ENCODE data around the gene CCL27.

CCL27 gene

GRCh38 chr9:34624475-34625185 is 37.8 kb downstream of the CCL27 start:
- no peak for DNase-seq

DNA sequence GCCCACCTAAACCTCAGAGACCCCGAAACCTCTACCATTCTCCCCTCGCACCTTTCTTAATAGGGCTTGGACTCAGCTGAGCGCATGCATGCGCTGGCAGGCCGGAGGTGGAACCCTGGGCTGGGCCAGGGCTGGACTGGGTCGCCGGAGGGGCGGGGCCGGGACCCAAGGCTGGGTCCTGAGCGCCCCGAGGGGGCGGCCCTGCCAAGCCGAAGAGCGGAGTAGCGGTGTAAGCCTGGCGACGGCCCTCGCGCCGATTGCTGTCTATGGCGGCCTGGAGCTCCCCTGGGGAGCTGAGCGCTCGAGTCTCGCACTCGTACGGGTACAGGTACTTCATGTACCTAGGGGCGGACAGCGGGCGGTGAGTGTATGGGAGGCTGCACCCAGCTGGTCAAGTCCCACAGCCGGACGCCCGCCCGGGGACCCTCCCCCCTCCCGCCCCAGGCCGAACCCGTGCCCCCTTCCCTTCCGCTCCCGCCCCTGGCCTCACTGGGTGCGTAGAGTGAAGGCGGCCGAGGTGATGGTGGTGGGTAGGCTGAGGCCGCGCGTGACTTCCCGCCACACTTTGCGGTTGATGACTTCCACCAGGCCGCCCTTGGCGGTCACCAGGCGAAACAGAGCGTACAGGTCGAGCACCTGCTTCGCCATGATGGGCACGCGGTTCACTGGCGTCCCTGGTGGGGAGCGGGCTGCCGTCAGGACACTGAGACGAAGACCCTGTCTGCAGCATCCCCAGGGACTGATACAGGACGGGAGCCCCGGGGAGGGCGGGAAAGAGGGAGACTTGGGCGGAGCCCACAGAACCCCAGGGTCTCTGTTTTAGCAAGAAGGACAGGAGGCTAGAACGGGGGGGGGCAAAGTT is 38.9 kb downstream of the CCL27 start:
- no peak for DNase-seq

DNA sequence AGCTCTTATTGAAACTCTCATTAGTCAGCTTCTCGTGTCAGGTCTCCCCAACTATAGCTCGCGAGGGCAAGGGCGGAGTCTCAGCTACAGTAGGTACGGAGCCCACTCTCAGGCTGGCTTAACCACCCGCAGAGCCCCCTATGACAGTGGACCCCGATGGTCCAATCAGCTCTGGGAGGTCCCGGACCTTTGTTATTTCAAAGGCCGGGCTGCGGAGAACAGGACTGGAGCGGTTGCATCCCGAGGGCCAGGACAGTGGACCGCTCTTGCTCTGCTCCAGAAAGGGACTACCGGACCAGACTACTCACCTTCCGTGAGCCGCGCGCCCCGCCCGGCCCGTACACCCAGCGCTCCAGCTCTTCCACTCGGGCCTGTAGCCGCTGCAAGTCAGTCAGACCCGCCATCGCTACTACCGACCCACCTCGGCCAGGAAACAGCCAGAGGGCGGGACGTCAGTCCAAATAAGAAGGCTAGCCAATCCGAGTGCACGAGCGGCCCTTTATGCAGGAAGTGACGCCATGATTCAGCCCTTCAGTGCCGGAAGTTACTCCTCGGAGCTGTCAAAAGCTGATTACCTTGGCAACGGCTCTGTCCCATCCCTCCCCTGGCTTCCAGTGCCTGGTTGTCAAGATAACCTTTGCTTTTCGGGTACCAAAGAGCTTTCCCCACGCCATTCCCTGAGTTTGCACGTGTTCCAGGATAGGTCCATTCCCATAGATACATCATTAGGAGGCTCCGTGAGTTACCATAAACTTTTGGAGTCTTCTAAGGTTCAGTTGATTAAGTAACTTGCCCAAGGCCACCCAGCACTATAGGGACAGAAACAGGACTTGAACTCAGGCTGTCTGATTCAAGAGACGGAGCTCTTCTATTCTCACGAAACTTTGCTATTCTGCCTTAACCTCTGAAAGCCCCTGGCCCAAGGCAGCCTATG is 42.1 kb downstream of the CCL27 start, which contains the start of gene DCTN3:
Gene DCTN3, minus strand, starts transcription at position 435 of the 934 bp plus-strand sequence. Its CDS starts 31 bp downstream, at position 404.
- peak; percentile 96 for DNase-seq

GRCh38 chr9:34615132-34615531 is 47.3 kb downstream of the CCL27 start:
- no peak for DNase-seq

GRCh38 chr9:34612788-34613390 is 49.6 kb downstream of the CCL27 start:
- DNase-seq = peak; percentile 78

Measured in inflammatory macrophage (primary cell).